Activated CD4-positive, alpha-beta T cell treated with anti-CD3 and anti-CD28 coated beads, Interleukin-2, Interleukin-6, amounts not matched to agents 100 ng/mL and 50 ng/mL, durations not matched to agents 16 hours and 8 hours (primary cell): Measurements from ENCODE around the gene LDLRAD4.
"Not testable (repeated sequence)": the region's sequence is repeated elsewhere in the genome, so short reads cannot be mapped to it uniquely, and the experiment has no call there.

ENCODE experiments used
- DNase-seq: peaks from one replicate; pipeline ENCODE4 v3.0.0-alpha.2; 2020

The LDLRAD4 gene

DNA sequence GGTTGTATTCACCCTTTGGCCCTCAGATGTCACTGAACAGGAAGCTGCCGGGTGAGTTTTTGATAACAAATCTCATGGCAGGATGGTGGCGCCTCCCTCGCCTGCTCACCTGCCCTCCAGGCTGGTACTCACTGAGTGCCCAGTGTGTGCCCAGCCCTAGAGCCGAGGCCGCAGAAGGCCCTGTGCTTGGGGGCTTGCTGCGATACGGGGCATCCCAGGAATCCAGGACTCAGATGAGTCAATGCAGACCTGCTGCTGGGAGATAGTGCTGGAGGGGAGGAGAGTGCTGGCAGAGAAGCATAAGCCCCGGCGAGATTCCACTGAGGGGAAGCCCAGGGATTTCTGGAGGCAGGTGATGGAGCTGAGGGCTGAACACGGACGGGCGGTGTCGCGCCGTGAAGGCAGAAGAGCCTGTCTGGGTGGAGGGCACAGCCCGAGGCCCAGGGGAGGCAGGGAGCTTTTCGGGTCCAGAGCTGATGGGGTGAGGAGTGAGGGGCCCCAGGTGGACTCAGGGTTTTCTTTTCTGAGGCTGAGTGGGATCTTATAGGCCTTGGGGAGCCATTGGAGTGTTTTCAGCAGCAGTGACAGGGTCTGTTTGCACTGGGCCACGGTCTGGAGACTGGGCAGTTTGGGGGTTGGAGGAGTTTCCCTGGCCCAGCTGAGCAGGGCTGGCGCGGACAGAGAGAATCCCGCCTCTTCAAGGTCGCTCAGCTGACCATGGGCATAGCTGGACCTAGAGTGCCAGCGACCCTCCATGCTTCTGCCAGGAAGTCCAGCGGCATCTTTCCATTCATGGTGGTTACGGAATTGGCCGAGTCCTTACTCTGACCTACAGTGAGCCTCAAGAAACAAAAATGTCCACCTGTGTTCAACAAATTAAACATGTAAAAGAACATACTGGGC, 35.5 kb downstream of the LDLRAD4 start:
- DNase-seq = no peak

DNA sequence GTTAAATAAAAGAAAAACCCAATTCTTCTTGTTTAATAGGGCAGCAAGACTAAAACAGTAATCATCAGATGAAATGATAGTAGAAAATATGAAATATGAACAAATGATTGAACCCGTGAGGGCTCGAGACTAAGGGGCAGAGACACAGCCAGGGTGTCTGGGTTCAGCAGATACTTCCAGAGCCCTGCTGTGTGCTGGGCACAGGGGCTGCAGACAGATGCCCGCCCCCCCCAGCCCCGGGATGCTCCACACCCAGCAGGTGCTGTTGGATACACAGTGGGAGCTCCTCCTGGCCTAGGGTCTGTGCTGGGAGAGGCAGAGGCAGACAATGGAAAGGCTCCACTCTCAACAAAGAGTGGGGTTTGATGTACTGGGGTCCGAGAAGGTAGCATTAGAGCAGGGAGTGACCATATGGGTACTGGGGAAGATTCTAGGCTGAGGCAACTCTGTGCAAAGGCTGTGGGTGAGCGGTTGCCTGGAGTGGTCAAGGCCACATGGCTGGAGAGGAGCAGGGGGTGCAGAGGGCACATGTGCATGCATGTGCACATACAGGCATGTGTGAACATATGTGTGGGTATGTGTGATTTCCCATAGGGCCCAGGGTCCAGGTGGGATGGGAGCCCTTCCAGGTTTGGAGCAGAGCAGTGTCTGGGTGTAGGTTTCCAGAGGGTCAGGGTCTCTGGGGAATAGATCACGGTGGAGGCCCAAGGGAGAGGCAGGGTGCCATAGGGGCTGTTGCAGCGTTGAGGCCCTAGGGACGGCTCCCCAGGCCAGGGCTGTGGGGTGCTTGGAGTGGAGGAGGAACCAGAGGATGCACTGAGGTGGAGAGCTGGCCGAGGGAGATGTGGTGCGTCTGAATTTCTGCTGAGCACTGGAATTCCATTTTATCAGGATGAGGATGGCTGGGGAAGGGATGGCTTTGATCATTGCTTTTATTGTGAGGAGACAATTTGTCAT, 36.7 kb downstream of the LDLRAD4 start:
- DNase-seq = no peak

DNA sequence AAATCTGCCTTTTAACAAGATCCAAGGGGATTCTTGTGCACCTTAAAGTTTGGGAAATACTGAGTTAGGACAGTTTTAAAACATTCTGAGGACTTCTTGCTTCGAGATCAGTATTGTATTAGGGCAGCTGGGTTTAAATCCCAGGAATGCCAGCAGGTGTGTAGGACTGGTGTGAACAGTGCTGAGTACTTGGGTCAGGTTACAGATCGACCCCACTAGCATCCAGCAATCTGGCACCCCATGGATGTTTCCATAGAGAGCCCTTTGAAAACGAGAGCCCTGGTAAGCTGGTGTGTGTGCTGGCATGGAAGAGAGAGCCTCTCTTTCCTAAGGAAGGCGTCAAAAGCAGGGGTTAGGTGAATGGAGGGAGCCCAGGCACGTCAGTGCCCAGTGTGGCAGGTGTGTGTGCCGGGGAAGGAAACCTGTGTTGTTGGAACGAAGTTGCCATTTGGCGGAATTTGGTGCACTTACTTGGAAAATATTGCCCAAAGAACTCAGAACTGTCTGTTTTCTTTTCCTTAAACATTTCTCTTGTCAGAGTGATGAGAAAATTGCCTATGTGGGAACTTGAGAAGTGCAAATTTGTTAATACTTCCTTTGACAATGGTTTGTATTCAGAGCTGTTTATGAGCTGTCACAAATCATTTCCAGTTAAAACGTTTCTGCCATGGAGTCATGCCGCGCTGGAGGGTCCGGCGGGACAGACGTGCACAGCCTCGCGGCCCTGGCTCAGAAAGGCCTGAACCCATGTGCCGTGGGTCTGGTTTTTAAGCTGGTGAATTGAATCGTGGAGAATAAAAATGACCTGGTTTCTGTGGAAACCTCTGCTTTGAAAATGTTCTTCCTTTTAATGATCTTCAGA, 38.1 kb downstream of the LDLRAD4 start:
- DNase-seq = no peak

DNA sequence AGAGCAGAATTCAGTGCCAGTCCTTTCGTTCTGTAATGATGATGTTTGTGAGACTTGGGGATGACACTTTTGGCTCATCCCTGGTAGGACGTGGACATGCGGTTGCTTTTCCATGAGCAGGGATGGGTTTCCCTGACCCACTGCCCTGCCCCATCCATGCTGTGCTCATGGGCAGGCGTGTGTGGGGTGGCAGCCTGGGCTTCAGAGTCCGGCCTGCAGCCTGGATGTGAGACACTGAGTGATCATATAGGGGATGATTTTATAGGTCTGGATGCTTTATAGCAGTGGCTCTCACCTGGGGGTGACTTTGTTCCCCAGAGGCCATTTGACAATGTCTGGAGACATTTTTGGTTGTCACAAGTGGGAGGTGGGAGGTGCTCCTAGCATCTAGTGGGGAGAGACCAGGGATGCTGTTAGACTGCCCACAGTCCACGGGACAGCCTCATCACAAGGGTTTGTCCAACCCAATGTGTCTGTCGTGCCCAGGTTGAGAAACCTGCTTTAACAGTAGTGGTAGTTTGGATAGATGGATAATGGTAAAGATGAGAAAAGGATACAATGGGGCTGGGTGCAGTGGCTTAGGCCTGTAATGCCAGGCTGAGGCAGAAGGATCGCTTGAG, 38.9 kb downstream of the LDLRAD4 start:
- DNase-seq = no peak

DNA sequence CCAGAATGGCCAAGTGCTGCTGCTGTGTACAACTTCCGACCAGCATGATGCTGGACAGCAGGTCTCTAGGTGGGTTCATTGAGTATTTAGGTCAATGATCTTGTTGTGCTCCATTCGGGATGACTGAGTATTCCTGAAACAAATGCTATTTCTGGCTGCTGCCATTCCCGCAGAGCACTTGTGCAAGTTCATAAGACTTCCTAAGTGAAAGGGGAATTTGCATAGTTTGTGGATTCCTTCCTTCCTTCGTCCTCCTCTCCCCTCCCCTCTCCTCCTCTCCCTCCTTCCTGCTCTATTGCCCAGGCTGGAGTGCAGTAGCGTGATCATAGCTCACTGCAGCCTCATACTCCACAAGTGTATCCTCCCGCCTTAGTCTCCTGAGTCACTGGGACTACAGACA, 40.4 kb downstream of the LDLRAD4 start:
- no peak for DNase-seq

DNA sequence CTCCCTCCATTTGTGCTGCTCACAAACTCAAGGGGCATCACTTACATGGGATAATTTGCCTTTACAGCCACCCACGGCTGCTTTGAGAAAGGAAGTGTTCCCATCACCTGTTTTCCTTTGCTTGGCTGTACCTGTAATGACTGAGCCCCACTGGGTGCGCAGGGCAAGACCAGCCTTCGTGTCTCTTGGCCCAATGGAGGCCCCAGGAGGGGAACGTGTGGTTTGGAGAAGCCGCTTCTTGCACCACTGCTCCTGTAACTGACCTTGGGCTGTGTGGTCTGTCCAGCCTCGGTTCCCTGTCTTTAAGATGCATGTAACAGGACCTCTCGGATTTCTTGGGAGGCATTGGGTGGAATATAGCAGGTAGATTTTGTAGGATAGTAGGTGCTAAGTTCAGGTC, 41.1 kb downstream of the LDLRAD4 start:
- DNase-seq = no peak

DNA sequence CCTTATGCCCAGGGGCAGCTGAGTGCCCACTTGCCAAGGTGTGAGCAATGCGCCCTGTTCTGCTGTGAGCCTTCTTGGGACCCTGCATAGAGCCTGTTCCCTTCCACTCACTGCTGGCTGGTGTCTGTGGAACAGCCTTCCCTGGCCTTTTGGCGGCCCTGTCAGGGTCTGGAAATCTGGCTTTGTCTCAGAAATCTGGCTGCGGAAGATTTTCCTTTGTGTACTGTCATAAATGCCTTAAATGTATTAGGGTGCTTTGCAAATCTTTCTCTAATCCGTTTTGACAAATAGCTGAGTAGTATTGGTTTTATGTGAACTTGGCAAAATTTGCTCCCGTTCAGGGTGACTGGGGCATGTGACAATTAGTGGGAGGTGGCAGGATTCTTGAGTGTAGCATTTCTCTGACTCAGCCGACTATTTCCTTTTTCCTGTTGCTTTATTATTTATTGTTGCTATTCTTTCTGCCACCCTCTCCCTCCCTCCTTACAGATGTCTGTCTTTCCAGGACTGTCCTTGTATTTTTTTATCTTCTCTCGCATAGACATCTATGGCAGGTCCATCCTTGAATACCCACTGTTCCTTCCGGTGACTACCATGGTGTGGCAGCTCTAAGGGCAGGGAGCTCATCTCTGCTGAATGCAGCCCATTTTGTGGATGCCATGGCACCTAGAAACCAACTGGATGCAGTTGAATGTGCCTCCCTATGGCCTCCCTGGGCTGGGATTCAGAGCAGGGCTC, 41.8 kb downstream of the LDLRAD4 start:
- DNase-seq = no peak

DNA sequence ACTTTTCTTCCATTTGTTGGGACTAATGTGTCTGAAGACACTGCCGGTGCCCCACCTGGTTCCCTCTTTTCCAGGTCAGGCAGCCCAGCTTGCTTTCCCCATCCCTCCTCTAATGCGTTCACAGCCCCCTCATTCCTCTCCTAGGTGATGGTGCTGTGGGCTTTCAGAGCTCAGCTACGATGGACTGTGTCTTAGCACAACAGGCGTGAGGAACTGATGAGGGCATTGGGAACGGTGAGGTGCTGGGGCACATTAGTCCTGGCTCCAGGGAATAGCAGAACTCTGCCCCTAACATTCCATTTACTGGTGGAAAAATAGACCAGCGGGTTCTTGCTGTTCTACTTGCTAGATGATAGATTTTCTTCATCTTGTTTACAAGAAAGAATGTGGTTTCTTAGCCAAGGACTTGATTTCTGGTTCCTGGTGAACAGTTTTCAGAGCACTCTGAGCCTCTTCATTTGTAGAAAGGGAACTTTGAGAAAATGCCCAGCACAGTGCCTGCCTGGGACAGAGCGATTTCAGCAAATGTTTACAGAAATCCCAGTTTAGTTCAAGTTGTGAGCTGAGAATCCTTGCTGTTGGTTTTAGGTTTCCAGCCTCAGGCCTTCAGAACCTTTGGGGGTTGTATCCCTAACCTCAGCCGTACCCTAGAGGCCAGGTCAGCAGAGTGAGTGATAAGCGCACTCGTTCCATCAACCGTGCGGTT, 42.5 kb downstream of the LDLRAD4 start:
- no peak for DNase-seq

DNA sequence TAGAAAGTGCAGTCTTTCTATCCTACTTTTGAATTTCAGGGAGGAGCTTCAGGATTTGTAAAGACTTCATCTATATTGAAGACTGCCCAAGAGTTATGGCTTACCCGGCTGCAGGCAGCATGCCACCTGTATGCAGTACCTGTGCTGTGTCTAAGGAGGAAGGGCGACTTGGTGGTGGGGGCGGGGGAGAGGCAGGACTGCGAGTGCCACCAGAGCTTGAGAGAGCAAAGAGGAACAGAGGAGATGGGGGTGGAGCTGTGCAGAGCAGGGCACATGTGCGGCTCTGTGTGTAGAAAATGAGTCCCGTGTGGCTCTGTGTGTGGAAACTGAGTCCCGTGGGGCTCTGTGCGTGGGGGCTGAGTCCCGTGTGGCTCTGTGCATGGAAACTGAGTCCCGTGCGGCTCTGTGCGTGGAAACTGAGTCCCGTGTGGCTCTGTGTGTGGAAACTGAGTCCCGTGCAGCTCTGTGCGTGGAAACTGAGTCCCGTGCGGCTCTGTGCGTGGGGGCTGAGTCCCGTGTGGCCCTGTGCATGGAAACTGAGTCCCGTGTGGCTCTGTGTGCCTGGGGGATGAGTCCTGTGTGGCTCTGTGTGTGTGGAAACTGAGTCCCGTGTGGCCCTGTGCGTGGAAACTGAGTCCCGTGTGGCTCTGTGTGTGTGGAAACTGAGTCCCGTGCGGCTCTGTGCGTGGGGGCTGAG, 43.2 kb downstream of the LDLRAD4 start:
- no peak for DNase-seq

DNA sequence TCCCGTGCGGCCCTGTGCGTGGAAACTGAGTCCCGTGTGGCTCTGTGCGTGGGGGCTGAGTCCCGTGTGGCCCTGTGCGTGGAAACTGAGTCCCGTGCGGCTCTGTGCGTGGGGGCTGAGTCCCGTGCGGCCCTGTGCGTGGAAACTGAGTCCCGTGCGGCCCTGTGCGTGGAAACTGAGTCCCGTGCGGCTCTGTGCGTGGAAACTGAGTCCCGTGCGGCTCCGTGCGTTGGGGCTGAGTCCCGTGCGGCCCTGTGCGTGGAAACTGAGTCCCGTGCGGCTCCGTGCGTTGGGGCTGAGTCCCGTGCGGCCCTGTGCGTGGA, 43.8 kb downstream of the LDLRAD4 start:
- DNase-seq = not testable (repeated sequence)

DNA sequence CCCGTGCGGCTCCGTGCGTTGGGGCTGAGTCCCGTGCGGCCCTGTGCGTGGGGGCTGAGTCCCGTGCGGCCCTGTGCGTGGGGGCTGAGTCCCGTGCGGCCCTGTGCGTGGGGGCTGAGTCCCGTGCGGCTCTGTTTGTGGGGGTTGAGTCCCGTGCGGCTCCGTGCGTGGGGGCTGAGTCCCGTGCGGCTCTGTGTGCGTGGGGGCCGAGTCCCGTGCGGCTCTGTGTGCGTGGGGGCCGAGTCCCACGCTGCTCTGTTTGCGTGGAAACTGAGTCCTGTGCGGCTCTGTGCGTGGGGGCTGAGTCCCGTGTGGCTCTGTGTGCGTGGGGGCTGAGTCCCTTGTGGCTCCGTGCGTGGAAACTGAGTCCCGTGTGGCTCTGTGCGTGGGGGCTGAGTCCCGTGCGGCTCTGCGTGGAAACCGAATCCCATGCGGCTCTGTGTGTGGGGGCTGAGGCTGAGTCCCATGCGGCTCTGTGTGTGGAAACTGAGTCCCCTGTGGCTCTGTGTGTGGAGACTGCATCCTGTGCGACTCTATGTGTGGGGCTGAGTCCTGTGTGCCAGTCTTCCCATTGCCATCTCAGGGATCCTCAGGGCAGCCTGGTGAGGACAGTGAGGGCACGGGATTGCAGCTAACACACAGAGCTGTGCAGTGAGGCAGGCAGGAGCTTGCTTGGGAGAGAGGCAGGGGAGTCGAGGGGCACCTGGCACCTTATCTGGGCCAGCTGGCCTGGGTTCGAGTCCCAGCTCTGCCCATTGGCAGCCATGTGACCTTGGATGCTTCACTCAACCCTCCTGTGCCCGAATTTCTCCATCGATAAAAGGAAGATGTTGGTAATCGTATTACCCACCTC, 44.5 kb downstream of the LDLRAD4 start:
- no peak for DNase-seq

DNA sequence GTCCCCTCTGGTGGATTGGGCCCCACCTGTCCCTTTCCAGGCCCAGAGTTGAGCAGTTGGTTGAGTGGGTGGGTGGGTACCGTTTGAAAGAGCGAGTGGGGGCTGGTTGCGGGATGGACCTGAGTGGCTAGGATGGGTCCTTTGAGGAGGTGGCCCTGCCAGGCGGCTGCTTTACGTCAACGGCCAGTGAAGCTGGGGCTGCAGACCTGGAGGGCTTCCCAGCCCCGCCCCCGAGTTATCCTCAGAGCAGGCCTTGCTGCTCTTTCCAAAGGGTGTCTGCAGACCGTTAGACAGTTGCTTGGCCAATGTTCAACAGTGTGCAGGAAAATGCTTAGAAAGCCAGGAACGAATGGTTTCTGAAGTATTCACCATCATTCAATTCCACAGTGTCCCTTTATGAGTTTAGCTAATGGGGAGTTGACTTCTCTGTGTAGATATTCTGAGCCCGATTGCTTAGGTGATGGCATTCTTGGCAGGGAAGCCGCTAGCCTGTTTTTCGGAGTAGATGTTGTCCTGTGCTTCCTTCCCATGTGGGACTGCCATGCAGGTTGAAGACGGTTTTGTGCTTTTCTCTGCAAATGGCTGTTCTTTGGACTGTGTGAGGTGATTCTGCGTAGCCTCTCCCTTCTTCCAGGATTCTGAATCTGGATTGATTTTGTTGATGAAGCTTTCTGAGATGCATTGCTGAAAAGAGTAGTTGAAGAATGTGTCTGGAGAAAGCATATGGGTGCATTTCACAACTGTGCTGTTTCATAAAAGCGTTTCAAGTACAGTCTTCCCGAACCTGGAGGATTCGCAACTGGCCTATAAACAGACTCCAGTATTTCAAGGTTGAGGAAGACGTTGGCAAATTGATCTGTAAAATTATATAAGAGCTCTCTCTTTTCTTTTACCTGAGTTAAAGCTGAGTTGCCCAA, 45.8 kb downstream of the LDLRAD4 start:
- DNase-seq = no peak

DNA sequence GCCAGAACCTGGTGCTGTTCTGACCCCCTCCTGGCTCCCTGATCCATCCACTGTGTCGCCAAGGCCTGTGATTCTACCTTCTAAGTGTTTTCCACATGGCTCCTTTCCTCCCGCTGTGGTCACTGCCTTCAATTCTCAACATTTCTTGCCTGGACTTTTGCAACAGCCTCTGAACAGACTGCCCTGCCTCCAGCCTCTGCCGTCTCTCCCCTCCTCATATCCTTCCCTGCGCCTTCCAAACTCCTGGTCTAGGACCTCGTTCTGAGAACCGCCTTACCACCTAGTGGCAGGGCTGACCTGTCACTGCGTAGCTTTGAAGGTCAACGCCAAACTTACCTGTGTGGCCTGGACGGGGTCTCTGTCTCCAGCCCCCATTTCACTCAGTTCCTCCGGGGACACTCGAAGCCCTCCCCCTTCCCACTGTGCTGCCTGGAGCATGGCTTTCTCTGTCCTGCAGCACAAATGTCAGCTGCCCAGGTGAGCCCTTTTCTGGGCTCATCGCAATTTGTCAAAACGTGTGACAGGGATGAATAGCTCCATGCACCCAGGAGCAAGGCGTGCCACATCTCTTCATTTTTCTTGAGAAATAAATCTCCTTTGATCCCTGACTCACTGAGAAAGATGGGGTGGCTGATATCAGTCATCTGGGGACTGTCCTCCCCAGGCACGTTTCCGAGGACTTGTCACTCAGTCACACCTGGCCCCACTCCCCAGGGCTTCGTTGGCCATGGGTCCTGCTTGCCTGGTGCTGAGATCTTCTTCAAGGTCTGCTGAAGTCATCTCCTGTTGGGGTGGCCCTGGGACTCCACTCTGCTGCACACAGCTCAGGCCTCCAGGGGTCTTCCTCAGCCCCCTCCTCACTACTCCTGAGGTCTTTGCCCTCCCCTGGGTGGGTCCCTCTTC, 46.7 kb downstream of the LDLRAD4 start:
- DNase-seq = peak; percentile 74

DNA sequence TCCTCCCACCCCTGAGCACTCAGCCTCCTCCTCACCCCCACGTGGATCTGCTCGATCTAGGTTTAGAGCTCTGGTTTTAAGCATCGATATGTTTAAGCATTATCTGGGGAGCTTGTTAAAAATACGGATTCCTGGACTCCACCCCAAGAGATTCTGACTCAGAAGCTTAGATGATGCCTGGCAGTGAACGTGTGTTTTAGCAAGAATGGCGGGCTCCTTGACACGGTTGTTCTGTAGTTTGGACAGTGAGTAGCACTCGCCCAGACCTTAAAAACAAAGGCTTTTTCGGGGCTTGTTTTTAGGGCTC, 47.3 kb downstream of the LDLRAD4 start:
- no peak for DNase-seq

DNA sequence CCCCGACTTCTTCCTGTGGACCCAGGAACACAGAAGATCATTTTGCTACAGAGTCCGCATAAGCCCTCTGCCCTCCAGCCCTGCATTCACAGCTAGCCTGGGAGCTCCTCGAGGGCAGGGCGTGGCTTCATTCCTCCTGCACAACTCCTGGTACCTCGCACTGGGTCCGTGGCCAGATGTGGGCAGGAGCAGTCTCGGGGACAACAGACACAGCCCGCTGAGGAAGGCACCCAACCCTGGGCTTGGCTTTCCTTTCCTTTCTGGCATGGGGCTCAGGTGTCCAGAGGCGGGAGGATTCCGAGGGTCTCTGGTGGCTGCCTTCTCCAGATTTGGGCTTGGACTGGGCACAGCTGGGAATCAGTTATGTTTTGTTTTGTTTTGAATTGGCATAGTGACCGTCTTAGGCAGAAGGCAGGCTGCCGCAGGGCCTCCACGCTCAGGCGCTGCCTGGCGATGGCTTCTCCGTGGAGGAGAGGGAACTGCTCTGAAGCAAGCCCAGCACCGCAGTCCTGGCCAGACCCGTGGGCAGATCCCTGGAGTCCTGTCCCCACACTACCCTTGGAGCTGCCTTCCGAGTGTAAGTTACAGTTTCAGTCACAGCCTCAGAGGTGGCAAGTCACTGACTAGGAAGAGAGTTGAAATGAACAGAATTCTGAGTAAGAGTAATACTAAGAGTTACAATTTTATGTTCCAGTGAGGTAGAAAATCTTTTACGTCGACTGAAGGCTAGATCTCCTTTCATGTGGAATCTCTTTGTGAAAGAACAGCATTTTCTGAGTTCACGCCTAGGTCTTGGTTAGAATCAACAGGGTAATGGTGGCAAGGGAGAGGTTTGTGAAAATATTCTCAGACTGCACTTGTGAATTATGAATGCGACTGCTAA, 47.9 kb downstream of the LDLRAD4 start:
- DNase-seq = peak; percentile 86

DNA sequence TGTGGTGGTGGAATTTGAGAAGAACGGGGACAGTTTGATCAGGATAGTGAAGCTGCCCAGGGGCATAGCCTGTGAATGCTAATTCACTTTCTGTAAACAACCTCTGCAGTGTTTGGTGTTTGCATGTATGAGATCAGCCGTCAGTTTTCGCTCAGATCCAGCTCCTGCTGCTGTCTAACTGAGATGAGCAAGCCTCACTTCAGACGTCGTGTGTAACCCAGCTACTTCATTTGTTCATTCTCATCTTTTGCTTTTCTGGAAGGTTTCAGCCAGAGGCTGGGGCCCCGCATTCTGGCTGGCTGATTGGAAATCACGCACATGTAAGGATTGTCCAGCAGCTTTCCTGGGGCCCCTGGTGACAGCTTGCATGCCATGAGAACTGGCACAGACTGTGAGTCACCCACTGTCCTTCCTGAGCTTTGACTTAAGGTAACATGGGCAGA, 48.9 kb downstream of the LDLRAD4 start:
- DNase-seq = peak; percentile 37
